Adrenal gland (tissue), 12 donors: Measurements from ENCODE around the gene P3H3. TPM values are rescaled to one million over a fixed set of nuclear protein-coding genes. Genes with fewer than 3 reads are reported as not detected.

Experiments used
- DNase-seq, 7 donors: peaks; one replicate each; pipeline ENCODE4 v3.0.0-alpha.2; 2019 to 2020
- H3K27ac ChIP-seq, 5 donors: fragments of 200-600 bp; sonication (generic) in 4 of 5; 1 replicate in 3 of 5; 2 replicates in 2 of 5; pipeline versions ENCODE4 v1.5.1 to v1.8.0; 2016 to 2020; ENCODE audit warnings: mild to moderate bottlenecking in 1 of 5
- H3K27me3 ChIP-seq: fragments of 200-600 bp; 2 replicates; pipeline ENCODE4 v1.8.0; 2021
- H3K36me3 ChIP-seq, 2 donors: fragments of 200-600 bp; replicated peaks in 1 of 2; 1 replicate in 1 of 2; 2 replicates in 1 of 2; pipeline versions ENCODE4 v1.5.1 to v1.8.0; 2018 to 2022
- H3K4me1 ChIP-seq, 2 donors: fragments of 200-600 bp; replicated peaks in 1 of 2; 1 replicate in 1 of 2; 2 replicates in 1 of 2; pipeline versions ENCODE4 v1.5.1 to v1.8.0; 2018 to 2021
- H3K4me3 ChIP-seq, 4 donors: fragments of 200-600 bp; sonication (generic) in 3 of 4; one replicate each; pipeline ENCODE4 v1.5.1; 2016 to 2018
- H3K9me3 ChIP-seq, 3 donors: fragments of 200-600 bp; sonication (generic) in 1 of 3; replicated peaks in 1 of 3; 1 replicate in 2 of 3; 2 replicates in 1 of 3; pipeline versions ENCODE4 v1.5.1 to v1.8.0; 2016 to 2021
- POLR2A ChIP-seq, 2 donors: fragments of 450-650 bp; IDR thresholded peaks; one replicate each; pipeline ENCODE4 v1.6.1; 2017; ENCODE audit warnings: antibody characterized with exemption in 2 of 2, mild to moderate bottlenecking in 2 of 2, moderate library complexity in 1 of 2
- WGBS, 4 donors: extraction: QIAGEN DNeasy Blood & Tissue Kit in 2 of 4; methylation state at CpG; one replicate each; pipeline versions ENCODE4 v1.1.5 to v1.1.7; 2013 to 2017; 5-methylcytosine and 5-hydroxymethylcytosine counted together
- intact Hi-C, 2 donors: fragments of 100-400 bp; cut with DNase I; formaldehyde crosslinking; loops; one replicate each; pipeline versions ENCODE4 v1.14.1 to v1.15.0; 2022 to 2023
- polyA plus RNA-seq, 3 donors: library from polyadenylated mRNA; stranded (reverse); fragments of 200-250 nt in 2 of 3; fragments of 350-450 nt in 1 of 3; fragmentation: Illumina TruSeq in 1 of 3; extraction: RNeasy Lipid Tissue Mini Kit (QIAGEN cat#74804) in 1 of 3; gene quantifications; one replicate each; pipeline ENCODE4 v1.2.3, GENCODE V29; 2013 to 2014
- total RNA-seq, 9 donors: library from RNA; depleted of rRNA in 4 of 9; stranded (reverse); fragments of >200 nt in 4 of 9; fragments of 120-200 nt in 1 of 9; fragmentation: NEBNext Ultra II Directional in 1 of 9; extraction: Animal tissue kit (Norgen Biotek cat#: 25700) in 1 of 9; gene quantifications; one replicate each; pipeline versions ENCODE4 v1.1.0 to v1.2.4, GENCODE V29; 2013 to 2023
- TF ChIP-seq, protein P1 (sequence below), 6 experiments: fragments of 450-650 bp in 4 of 6; fragments of 200-600 bp in 2 of 6; sonication (generic) in 1 of 6; IDR thresholded peaks; 1 replicate in 5 of 6; 2 replicates in 1 of 6; pipeline versions ENCODE4 v1.5.1 to v1.8.0; 2016 to 2021; ENCODE audit warnings: antibody characterized with exemption in 6 of 6, mild to moderate bottlenecking in 2 of 6, moderate library complexity in 1 of 6
- donor health status: healthy with polysubstance abuse.
- donor health status: Bipolar disorder and iron deficiency.
- donor health status: DM: yes; HTN: yes; CAD: no.
- donor health status: DM: no; HTN: no; CAD: no.
- donor health status: DM: no; HTN: no; CAD: no.
- donor health status: DM: yes; HTN: yes; CAD: no.

Gene P3H3
- total and polyA plus RNA-seq, 12 donors, result 2.6 to 58.1 (median 15.8) TPM

- Histone ChIP-seq H3K9me3 (no peaks in the 10 kb centered on the region), H3K36me3 (peaks cover 0 to 21% of the 10 kb centered on the region in 2 donors), H3K27ac (no peak within 1 kb of the TSS), H3K27me3 (no peaks in the 10 kb centered on the region), H3K4me3 (no peak within 1 kb of the TSS), H3K4me1 (no peaks in the 10 kb centered on the region)
- DNase-seq, result peak in 1 of 7 donors; percentile 77
- WGBS, 4 donors, result 68 to 84% (median 75%) methylated on average over 11 to 24 of the region's 24 CpGs
- intact Hi-C loops, result no loop called here
- no peak for TF ChIP-seq POLR2A (IDR thresholded peaks at IDR 0.05)
- TF ChIP-seq, protein P1, sequence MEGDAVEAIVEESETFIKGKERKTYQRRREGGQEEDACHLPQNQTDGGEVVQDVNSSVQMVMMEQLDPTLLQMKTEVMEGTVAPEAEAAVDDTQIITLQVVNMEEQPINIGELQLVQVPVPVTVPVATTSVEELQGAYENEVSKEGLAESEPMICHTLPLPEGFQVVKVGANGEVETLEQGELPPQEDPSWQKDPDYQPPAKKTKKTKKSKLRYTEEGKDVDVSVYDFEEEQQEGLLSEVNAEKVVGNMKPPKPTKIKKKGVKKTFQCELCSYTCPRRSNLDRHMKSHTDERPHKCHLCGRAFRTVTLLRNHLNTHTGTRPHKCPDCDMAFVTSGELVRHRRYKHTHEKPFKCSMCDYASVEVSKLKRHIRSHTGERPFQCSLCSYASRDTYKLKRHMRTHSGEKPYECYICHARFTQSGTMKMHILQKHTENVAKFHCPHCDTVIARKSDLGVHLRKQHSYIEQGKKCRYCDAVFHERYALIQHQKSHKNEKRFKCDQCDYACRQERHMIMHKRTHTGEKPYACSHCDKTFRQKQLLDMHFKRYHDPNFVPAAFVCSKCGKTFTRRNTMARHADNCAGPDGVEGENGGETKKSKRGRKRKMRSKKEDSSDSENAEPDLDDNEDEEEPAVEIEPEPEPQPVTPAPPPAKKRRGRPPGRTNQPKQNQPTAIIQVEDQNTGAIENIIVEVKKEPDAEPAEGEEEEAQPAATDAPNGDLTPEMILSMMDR (IDR thresholded peaks at IDR 0.05), result no peak
Observed at GRCh38 chr12:6840761-6841515, 12.7 kb downstream of the P3H3 start, which contains the start of gene GNB3. Gene GNB3 (plus strand): TSS chr12:6840925. CDS start chr12:6841288, 363 bp downstream.

DNA sequence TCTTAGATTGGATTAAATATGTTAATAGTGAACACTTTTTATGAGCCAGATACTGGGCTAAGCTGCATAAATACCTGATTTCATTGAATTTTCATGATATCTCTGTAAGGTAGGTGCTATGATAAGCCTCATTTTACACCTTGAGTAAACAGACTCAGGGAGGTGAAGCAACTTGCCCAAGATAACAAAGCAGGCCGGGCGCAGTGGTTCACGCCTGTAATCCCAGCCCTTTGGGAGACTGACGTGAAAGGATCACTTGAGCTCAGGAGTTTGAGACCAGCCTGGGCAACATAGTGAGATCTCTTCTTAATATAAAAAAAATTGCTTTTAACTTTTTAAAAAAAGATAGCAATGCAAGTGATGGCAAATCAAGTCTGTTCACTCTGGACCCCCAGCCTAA is 13.9 kb downstream of the P3H3 start:
- Histone ChIP-seq H3K4me3 (no peak overlapping the region), H3K27me3 (no peaks in the 10 kb centered on the region), H3K27ac (no peak overlapping the region), H3K9me3 (no peaks in the 10 kb centered on the region), H3K4me1 (no peaks in the 10 kb centered on the region), H3K36me3 (peaks cover 0 to 21% of the 10 kb centered on the region in 2 donors)
- TF ChIP-seq, protein P1 (IDR thresholded peaks at IDR 0.05), result no peak
- no peak for TF ChIP-seq POLR2A (IDR thresholded peaks at IDR 0.05)
- DNase-seq, result no peak
- intact Hi-C loops, result no loop called here
- 86 to 100% (median 89%) methylated on average over 4 of the region's 4 CpGs for WGBS, 4 donors

DNA sequence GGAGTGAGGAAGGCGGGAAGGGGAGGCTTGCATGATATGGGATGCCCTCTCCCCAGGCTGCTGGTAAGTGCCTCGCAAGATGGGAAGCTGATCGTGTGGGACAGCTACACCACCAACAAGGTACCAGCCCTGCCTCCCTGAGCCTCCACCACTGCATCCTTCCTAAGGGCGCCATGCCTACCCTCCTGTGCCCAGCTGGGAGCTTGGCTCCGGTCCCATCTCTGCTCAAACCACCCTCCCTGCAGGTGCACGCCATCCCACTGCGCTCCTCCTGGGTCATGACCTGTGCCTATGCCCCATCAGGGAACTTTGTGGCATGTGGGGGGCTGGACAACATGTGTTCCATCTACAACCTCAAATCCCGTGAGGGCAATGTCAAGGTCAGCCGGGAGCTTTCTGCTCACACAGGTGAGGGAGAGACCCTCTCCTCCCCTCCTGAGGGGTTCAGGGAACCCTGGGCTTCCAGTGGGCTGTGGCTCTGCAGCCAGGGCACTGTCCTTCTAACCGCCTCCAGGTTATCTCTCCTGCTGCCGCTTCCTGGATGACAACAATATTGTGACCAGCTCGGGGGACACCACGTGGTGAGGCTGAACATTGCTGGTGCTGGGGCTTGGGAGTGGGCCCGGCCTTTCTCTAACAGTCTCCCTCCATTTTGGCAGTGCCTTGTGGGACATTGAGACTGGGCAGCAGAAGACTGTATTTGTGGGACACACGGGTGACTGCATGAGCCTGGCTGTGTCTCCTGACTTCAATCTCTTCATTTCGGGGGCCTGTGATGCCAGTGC is 15.1 kb downstream of the P3H3 start:
- H3K27ac ChIP-seq, result no peak overlapping the region
- intact Hi-C loops, result no loop called here
- H3K4me3 ChIP-seq, result no peak overlapping the region
- no peaks in the 10 kb centered on the region for H3K4me1 ChIP-seq
- H3K36me3 ChIP-seq, result peaks cover 0 to 11% of the 10 kb centered on the region in 2 donors
- DNase-seq, result no peak
- 61 to 81% (median 77%) methylated on average over 13 to 16 of the region's 16 CpGs for WGBS, 4 donors
- H3K27me3 ChIP-seq, result no peaks in the 10 kb centered on the region
- TF ChIP-seq POLR2A (IDR thresholded peaks at IDR 0.05), result no peak
- TF ChIP-seq, protein P1 (IDR thresholded peaks at IDR 0.05), result no peak
- no peaks in the 10 kb centered on the region for H3K9me3 ChIP-seq

DNA sequence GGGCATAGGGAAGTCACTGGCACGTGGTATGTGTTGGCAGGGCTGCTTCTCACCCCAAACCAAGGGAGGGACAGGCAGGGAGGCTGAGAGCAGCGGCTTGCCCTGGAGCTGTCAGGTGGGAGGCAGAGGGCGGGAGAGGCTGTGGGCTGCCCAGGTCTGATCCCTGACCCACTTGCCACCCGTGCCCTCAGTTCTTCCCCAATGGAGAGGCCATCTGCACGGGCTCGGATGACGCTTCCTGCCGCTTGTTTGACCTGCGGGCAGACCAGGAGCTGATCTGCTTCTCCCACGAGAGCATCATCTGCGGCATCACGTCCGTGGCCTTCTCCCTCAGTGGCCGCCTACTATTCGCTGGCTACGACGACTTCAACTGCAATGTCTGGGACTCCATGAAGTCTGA is 17.2 kb downstream of the P3H3 start:
- no peaks in the 10 kb centered on the region for H3K36me3 ChIP-seq
- H3K4me3 ChIP-seq, result no peak overlapping the region
- no peaks in the 10 kb centered on the region for H3K27me3 ChIP-seq
- H3K4me1 ChIP-seq, result peaks cover 0 to 2% of the 10 kb centered on the region in 2 donors
- no peak for TF ChIP-seq POLR2A (IDR thresholded peaks at IDR 0.05)
- TF ChIP-seq, protein P1 (IDR thresholded peaks at IDR 0.05), result no peak
- H3K27ac ChIP-seq, result no peak overlapping the region
- intact Hi-C loops, result no loop called here
- no peaks in the 10 kb centered on the region for H3K9me3 ChIP-seq
- WGBS, 4 donors, result 89 to 93% (median 91%) methylated on average over 16 to 17 of the region's 17 CpGs
- DNase-seq, result no peak
